CD4-positive, alpha-beta T cell (primary cell): ENCODE results near the gene PTPRD. TPM values are rescaled to one million over a fixed set of nuclear protein-coding genes. Genes with fewer than 3 reads are reported as not detected.

ENCODE experiments used
- ATAC-seq: fragments of 200-7000 bp; cut with Tn5 transposase; one replicate; pipeline ENCODE4 v1.10.0; 2022; ENCODE audit warnings: mild to moderate bottlenecking; ENCODE audit not compliant: poor library complexity
- CTCF ChIA-PET: fragments of 350-600 bp; sonication (Branson Sonifier 250); formaldehyde crosslinking; loops from one replicate; lab custom pipeline; 2021; ENCODE audit warnings: antibody characterized with exemption, inconsistent platforms; lab: Charles Lee
- POLR2A ChIA-PET: fragments of 350-600 bp; sonication (Branson Sonifier 250); formaldehyde crosslinking; loops from one replicate; lab custom pipeline; 2021; ENCODE audit warnings: antibody characterized with exemption, inconsistent platforms; lab: Charles Lee
- DNase-seq, 14 experiments: peaks; one replicate each; pipeline ENCODE4 v3.0.0-alpha.2; 2013 to 2020; ENCODE audit warnings: mixed read lengths in 2 of 14
- H3K27ac ChIP-seq, 2 donors: one replicate each; pipeline versions ENCODE4 v1.5.1 to v1.7.0; 2013; ENCODE audit warnings: low read length in 2 of 2, low read depth in 1 of 2, mild to moderate bottlenecking in 1 of 2
- H3K27me3 ChIP-seq, 2 experiments: 1 replicate in 1 of 2; 2 replicates in 1 of 2; pipeline versions ENCODE4 v1.6.1 to v1.7.0; 2013; ENCODE audit warnings: low read length in 2 of 2, control low read depth in 1 of 2, mild to moderate bottlenecking in 1 of 2, moderate library complexity in 1 of 2; ENCODE audit not compliant: insufficient read depth in 2 of 2, control insufficient read depth in 1 of 2
- H3K36me3 ChIP-seq: one replicate; pipeline ENCODE4 v1.6.1; 2013; ENCODE audit warnings: low read length, control low read depth; ENCODE audit not compliant: insufficient read depth
- H3K4me1 ChIP-seq: one replicate; pipeline ENCODE4 v1.6.1; 2013; ENCODE audit warnings: low read length, control low read depth; ENCODE audit not compliant: insufficient read depth
- H3K4me3 ChIP-seq: one replicate; pipeline ENCODE4 v1.5.1; 2013; ENCODE audit warnings: mild to moderate bottlenecking, low read length, moderate library complexity
- H3K9me3 ChIP-seq, 2 experiments: 1 replicate in 1 of 2; 2 replicates in 1 of 2; pipeline versions ENCODE4 v1.6.1 to v1.7.0; 2013; ENCODE audit warnings: low read length in 2 of 2, mild to moderate bottlenecking in 2 of 2, control low read depth in 1 of 2, moderate library complexity in 1 of 2; ENCODE audit not compliant: control insufficient read depth in 1 of 2, insufficient read depth in 1 of 2
- H3K27ac Mint-ChIP-seq: one replicate; pipeline ENCODE4 v1.8.0; 2020; ENCODE audit warnings: mixed read lengths
- H3K27me3 Mint-ChIP-seq: one replicate; pipeline ENCODE4 v1.8.0; 2021; ENCODE audit warnings: mixed read lengths
- H3K36me3 Mint-ChIP-seq: one replicate; pipeline ENCODE4 v1.8.0; 2021; ENCODE audit warnings: low read depth, mixed read lengths
- H3K4me1 Mint-ChIP-seq: one replicate; pipeline ENCODE4 v1.8.0; 2021; ENCODE audit warnings: low read depth, mixed read lengths
- H3K4me3 Mint-ChIP-seq: one replicate; pipeline ENCODE4 v1.8.0; 2020; ENCODE audit warnings: mild to moderate bottlenecking, mixed read lengths
- H3K9me3 Mint-ChIP-seq: one replicate; pipeline ENCODE4 v1.8.0; 2020; ENCODE audit warnings: mixed read lengths
- intact Hi-C, 2 experiments: fragments of 100-400 bp; cut with DNase I in 1 of 2; cut with micrococcal nuclease in 1 of 2; formaldehyde crosslinking; loops; one replicate each; pipeline versions ENCODE4 v1.15.1 to v1.9.0; 2023 to 2025; cut with DNase I, micrococcal nuclease
- total RNA-seq, 174 experiments: library from RNA in 2 of 174; stranded (reverse) in 2 of 174; gene quantifications; one replicate each; pipeline ENCODE4 v1.2.3 and lab custom pipeline; 2021 to 2026
- TF ChIP-seq, protein P1 (sequence below): fragments of 200-600 bp; IDR thresholded peaks from one replicate; pipeline ENCODE4 v1.8.0; 2022; ENCODE audit warnings: antibody characterized with exemption, mild to moderate bottlenecking

The PTPRD gene
- total RNA-seq, 2 experiments from 2014 or later: not detected

DNA sequence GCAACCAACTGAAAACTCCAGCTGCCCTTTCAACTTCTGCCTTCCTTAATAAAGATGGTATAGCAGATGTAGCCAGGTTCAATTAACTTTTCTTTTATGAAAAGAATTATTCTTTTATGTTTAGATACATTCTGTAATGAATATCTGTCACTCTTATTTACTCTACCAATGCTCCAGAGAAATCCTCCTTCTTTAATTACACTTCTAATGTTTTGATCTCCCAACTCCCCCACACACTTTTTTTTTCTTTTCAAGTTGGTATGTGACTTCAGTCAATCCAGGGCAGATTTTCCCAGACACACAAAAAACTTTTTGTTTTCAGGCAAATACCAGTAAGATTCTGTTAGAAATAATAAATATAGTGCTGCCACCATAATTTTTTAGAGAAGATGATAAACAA lies 1813.2 kb downstream of the PTPRD start:
- POLR2A ChIA-PET: no interaction called here

DNA sequence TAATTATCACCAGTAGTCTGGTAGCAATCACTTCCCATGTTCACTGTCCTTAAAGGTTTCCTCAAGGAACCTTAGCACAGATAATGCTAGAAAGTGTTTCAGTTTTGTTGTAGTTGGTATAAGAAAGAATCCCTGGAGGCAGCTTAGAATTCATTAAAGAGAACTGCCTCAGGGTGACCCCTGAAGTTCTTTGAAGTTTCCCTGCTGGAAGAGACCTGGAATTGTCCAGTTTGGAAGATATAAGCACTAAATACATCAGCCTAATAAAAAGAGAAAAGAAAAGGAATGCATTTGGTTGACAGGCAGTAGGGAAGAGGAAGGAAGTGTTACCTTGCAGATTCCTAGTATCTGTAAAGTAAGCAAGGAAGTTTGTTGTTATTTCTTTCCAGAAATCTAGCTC lies 1813.6 kb downstream of the PTPRD start:
- no peaks in the 10 kb centered on the region for H3K9me3 Mint-ChIP-seq
- H3K4me1 Mint-ChIP-seq: no peaks in the 10 kb centered on the region
- no peak for DNase-seq
- no peaks in the 10 kb centered on the region for H3K36me3 Mint-ChIP-seq
- Histone ChIP-seq H3K27ac (no peak overlapping the region), H3K4me3 (no peak overlapping the region), H3K9me3 (no peaks in the 10 kb centered on the region), H3K27me3 (no peaks in the 10 kb centered on the region), H3K4me1 (no peaks in the 10 kb centered on the region), H3K36me3 (no peaks in the 10 kb centered on the region)
- CTCF ChIA-PET: no interaction called here
- no peak overlapping the region for H3K27ac Mint-ChIP-seq
- no peaks in the 10 kb centered on the region for H3K27me3 Mint-ChIP-seq
- TF ChIP-seq, protein P1, sequence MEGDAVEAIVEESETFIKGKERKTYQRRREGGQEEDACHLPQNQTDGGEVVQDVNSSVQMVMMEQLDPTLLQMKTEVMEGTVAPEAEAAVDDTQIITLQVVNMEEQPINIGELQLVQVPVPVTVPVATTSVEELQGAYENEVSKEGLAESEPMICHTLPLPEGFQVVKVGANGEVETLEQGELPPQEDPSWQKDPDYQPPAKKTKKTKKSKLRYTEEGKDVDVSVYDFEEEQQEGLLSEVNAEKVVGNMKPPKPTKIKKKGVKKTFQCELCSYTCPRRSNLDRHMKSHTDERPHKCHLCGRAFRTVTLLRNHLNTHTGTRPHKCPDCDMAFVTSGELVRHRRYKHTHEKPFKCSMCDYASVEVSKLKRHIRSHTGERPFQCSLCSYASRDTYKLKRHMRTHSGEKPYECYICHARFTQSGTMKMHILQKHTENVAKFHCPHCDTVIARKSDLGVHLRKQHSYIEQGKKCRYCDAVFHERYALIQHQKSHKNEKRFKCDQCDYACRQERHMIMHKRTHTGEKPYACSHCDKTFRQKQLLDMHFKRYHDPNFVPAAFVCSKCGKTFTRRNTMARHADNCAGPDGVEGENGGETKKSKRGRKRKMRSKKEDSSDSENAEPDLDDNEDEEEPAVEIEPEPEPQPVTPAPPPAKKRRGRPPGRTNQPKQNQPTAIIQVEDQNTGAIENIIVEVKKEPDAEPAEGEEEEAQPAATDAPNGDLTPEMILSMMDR: no peak
- POLR2A ChIA-PET: no interaction called here
- intact Hi-C loops: no loop called here
- no peak overlapping the region for H3K4me3 Mint-ChIP-seq
- no peak for ATAC-seq

More for the DNA sequence above, 1813.2 kb downstream of the PTPRD start:
- DNase-seq (no peak), ATAC-seq (no peak)
- intact Hi-C loops: no loop called here
- Mint-ChIP-seq H3K36me3 (no peaks in the 10 kb centered on the region), H3K27me3 (no peaks in the 10 kb centered on the region), H3K9me3 (no peaks in the 10 kb centered on the region), H3K27ac (no peak overlapping the region), H3K4me1 (no peaks in the 10 kb centered on the region), H3K4me3 (no peak overlapping the region)
- no peak overlapping the region for H3K4me3 ChIP-seq
- no peaks in the 10 kb centered on the region for H3K4me1 ChIP-seq
- TF ChIP-seq, protein P1: no peak
- no peaks in the 10 kb centered on the region for H3K27me3 ChIP-seq
- CTCF ChIA-PET: no interaction called here
- H3K9me3 ChIP-seq: no peaks in the 10 kb centered on the region
- no peaks in the 10 kb centered on the region for H3K36me3 ChIP-seq
- no peak overlapping the region for H3K27ac ChIP-seq

DNA sequence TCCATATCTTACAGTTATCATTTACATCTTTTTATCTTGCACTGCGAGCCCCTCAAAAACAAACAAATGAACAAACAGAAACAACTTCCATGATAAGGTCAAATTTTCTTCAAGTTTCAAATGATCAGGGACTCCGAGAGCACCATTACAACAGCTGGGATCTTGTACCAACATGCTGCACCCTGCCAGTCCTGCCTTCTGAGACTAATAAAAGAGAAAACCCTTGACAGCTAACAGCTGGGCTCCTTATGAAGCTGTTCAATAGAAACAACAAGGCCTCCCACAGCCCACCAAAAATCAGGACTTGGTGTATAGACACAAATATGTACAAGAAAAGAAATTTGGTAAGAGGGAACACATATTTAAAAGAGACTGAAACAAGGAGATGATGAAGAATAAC lies 1828.0 kb downstream of the PTPRD start:
- no peak for DNase-seq
- ChIA-PET CTCF (interaction anchor here (1.1 kb wide), 1 partner anchor 10 kb away, joined by 4 read pairs; no protein-coding TSS in a partner anchor), POLR2A (no interaction called here)
- H3K4me1 Mint-ChIP-seq: no peaks in the 10 kb centered on the region
- no peaks in the 10 kb centered on the region for H3K36me3 Mint-ChIP-seq
- TF ChIP-seq, protein P1: no peak
- no peaks in the 10 kb centered on the region for H3K4me1 ChIP-seq
- H3K27me3 ChIP-seq: no peaks in the 10 kb centered on the region
- intact Hi-C loops: no loop called here
- no peak overlapping the region for H3K27ac ChIP-seq
- no peak overlapping the region for H3K27ac Mint-ChIP-seq
- no peak overlapping the region for H3K4me3 Mint-ChIP-seq
- no peaks in the 10 kb centered on the region for H3K9me3 Mint-ChIP-seq
- no peaks in the 10 kb centered on the region for H3K27me3 Mint-ChIP-seq
- no peaks in the 10 kb centered on the region for H3K36me3 ChIP-seq
- H3K4me3 ChIP-seq: no peak overlapping the region
- no peaks in the 10 kb centered on the region for H3K9me3 ChIP-seq
- no peak for ATAC-seq
